Measurements from ENCODE around the gene IL31RA.

Gene IL31RA

GRCh38 chr5:55925181-55925580, 74.0 kb downstream of the IL31RA start:
- H3K27ac ChIP-seq (ENCODE audit: low read depth, low read length): no peak overlapping the region
- no peak overlapping the region for H3K4me2 ChIP-seq (ENCODE audit: low read depth, low read length, poor library complexity, severe bottlenecking)
- no peaks in the 10 kb centered on the region for H3K9me3 ChIP-seq (ENCODE audit: insufficient read depth, low read length)
- H3K79me2 ChIP-seq (ENCODE audit: insufficient read depth, low read length): no peaks in the 10 kb centered on the region
- no peaks in the 10 kb centered on the region for H3K27me3 ChIP-seq (ENCODE audit: low read length)
- no peaks in the 10 kb centered on the region for H3K9me2 ChIP-seq (replicated peaks; ENCODE audit: insufficient read depth, low read length)
- H3K9ac ChIP-seq (ENCODE audit: low read length): no peak overlapping the region
- no peaks in the 10 kb centered on the region for H4K20me1 ChIP-seq (ENCODE audit: low read depth, low read length)
- H3K36me3 ChIP-seq (ENCODE audit: low read length): no peaks in the 10 kb centered on the region
- no peaks in the 10 kb centered on the region for H3F3A ChIP-seq (ENCODE audit: insufficient read depth)
- TF ChIP-seq EZH2phosphoT487 (conservative IDR thresholded peaks at IDR 0.05; ENCODE audit: low read length) (no peak), CTCF (IDR thresholded peaks at IDR 0.05; ENCODE audit: insufficient read depth, low read length, poor library complexity, severe bottlenecking) (no peak)
- H3K4me3 ChIP-seq (ENCODE audit: insufficient read depth, low read length, poor library complexity, severe bottlenecking): no peak overlapping the region
- H2AFZ ChIP-seq (ENCODE audit: low read depth, low read length, severe bottlenecking): no peak overlapping the region

GRCh38 chr5:55925712-55926111, 74.6 kb downstream of the IL31RA start:
- no peak overlapping the region for H3K4me2 ChIP-seq (ENCODE audit: low read depth, low read length, poor library complexity, severe bottlenecking)

GRCh38 chr5:55926476-55926875, 75.3 kb downstream of the IL31RA start:
- TF ChIP-seq EZH2phosphoT487 (conservative IDR thresholded peaks at IDR 0.05; ENCODE audit: low read length) (no peak), CTCF (IDR thresholded peaks at IDR 0.05; ENCODE audit: insufficient read depth, low read length, poor library complexity, severe bottlenecking) (no peak)
- Histone ChIP-seq H3K9me3 (ENCODE audit: insufficient read depth, low read length) (no peaks in the 10 kb centered on the region), H3K4me2 (ENCODE audit: low read depth, low read length, poor library complexity, severe bottlenecking) (no peak overlapping the region), H3F3A (ENCODE audit: insufficient read depth) (no peaks in the 10 kb centered on the region), H3K79me2 (ENCODE audit: insufficient read depth, low read length) (no peaks in the 10 kb centered on the region), H3K9ac (ENCODE audit: low read length) (no peak overlapping the region), H3K27ac (ENCODE audit: low read depth, low read length) (no peak overlapping the region), H3K4me3 (ENCODE audit: insufficient read depth, low read length, poor library complexity, severe bottlenecking) (no peak overlapping the region), H3K27me3 (ENCODE audit: low read length) (no peaks in the 10 kb centered on the region), H3K9me2 (replicated peaks; ENCODE audit: insufficient read depth, low read length) (no peaks in the 10 kb centered on the region), H3K36me3 (ENCODE audit: low read length) (no peaks in the 10 kb centered on the region), H4K20me1 (ENCODE audit: low read depth, low read length) (no peaks in the 10 kb centered on the region), H2AFZ (ENCODE audit: low read depth, low read length, severe bottlenecking) (no peak overlapping the region)

More at GRCh38 chr5:55925712-55926111, 74.6 kb downstream of the IL31RA start:
- no peaks in the 10 kb centered on the region for H3K9me3 ChIP-seq (ENCODE audit: insufficient read depth, low read length)
- H4K20me1 ChIP-seq (ENCODE audit: low read depth, low read length): no peaks in the 10 kb centered on the region
- H3K9ac ChIP-seq (ENCODE audit: low read length): no peak overlapping the region
- no peak for TF ChIP-seq EZH2phosphoT487 (conservative IDR thresholded peaks at IDR 0.05; ENCODE audit: low read length)
- TF ChIP-seq CTCF (IDR thresholded peaks at IDR 0.05; ENCODE audit: insufficient read depth, low read length, poor library complexity, severe bottlenecking): no peak
- no peak overlapping the region for H3K4me3 ChIP-seq (ENCODE audit: insufficient read depth, low read length, poor library complexity, severe bottlenecking)
- no peak overlapping the region for H2AFZ ChIP-seq (ENCODE audit: low read depth, low read length, severe bottlenecking)
- no peaks in the 10 kb centered on the region for H3K36me3 ChIP-seq (ENCODE audit: low read length)
- H3K27me3 ChIP-seq (ENCODE audit: low read length): no peaks in the 10 kb centered on the region
- H3K27ac ChIP-seq (ENCODE audit: low read depth, low read length): no peak overlapping the region
- no peaks in the 10 kb centered on the region for H3K79me2 ChIP-seq (ENCODE audit: insufficient read depth, low read length)
- H3F3A ChIP-seq (ENCODE audit: insufficient read depth): no peaks in the 10 kb centered on the region
- no peaks in the 10 kb centered on the region for H3K9me2 ChIP-seq (replicated peaks; ENCODE audit: insufficient read depth, low read length)

Data from SU-DHL-6 (cell line).